HAP-1 (cell line): Measurements from ENCODE around the gene ARFGEF3.

Source experiments
- DNase-seq, 2 experiments: peaks; one replicate each; pipeline ENCODE4 v3.0.0-alpha.2; 2016 to 2020; ENCODE audit warnings: low spot score in 2 of 2
- H3K27me3 ChIP-seq: fragments of 250-450 bp; sonication (Bioruptor Pico); 2 replicates; pipeline ENCODE4 v1.5.1; 2020; ENCODE audit warnings: low read depth, mild to moderate bottlenecking, moderate library complexity
- H3K36me3 ChIP-seq: fragments of 250-450 bp; sonication (Bioruptor Pico); replicated peaks from 2 replicates; pipeline ENCODE4 v1.5.1; 2020; ENCODE audit warnings: mild to moderate bottlenecking
- H3K4me1 ChIP-seq: fragments of 250-450 bp; sonication (Bioruptor Pico); 2 replicates; pipeline ENCODE4 v1.5.1; 2020; ENCODE audit warnings: mild to moderate bottlenecking
- H3K4me3 ChIP-seq: fragments of 250-450 bp; sonication (Bioruptor Pico); 2 replicates; pipeline ENCODE4 v1.5.1; 2020; ENCODE audit warnings: mild to moderate bottlenecking, moderate library complexity
- H3K9me3 ChIP-seq: fragments of 250-450 bp; sonication (Bioruptor Pico); 2 replicates; pipeline ENCODE4 v1.5.1; 2020; ENCODE audit warnings: mild to moderate bottlenecking, moderate library complexity
- in situ Hi-C: fragments of 300-500 bp; cut with MboI; formaldehyde crosslinking; loops from 3 replicates; pipeline ENCODE4 v1.14.3; 2020; ENCODE audit warnings: low sequenced_read_pairs, inconsistent platforms, mixed read lengths

Gene ARFGEF3

GRCh38 chr6:138187156-138187555, 25.4 kb downstream of the ARFGEF3 start:
- Histone ChIP-seq H3K27me3 (no peaks in the 10 kb centered on the region), H3K36me3 (no peaks in the 10 kb centered on the region), H3K4me1 (no peaks in the 10 kb centered on the region), H3K4me3 (no peak overlapping the region), H3K9me3 (no peaks in the 10 kb centered on the region)
- in situ Hi-C loops = no loop called here
- DNase-seq = no peak

- in situ Hi-C loops = no loop called here
- no peaks in the 10 kb centered on the region for H3K9me3 ChIP-seq
- DNase-seq = no peak
- no peaks in the 10 kb centered on the region for H3K27me3 ChIP-seq
- no peaks in the 10 kb centered on the region for H3K4me1 ChIP-seq
- H3K4me3 ChIP-seq = no peak overlapping the region
- H3K36me3 ChIP-seq = no peaks in the 10 kb centered on the region
Measured at GRCh38 chr6:138188278-138188941, 26.7 kb downstream of the ARFGEF3 start.

- DNase-seq = no peak
Measured at GRCh38 chr6:138194287-138194686, 32.5 kb downstream of the ARFGEF3 start.

GRCh38 chr6:138196122-138196738, 34.5 kb downstream of the ARFGEF3 start:
- Histone ChIP-seq H3K4me3 (no peak overlapping the region), H3K9me3 (no peaks in the 10 kb centered on the region), H3K27me3 (no peaks in the 10 kb centered on the region), H3K4me1 (peaks cover 4% of the 10 kb centered on the region; the same call in 1 of the 2 replicates), H3K36me3 (no peaks in the 10 kb centered on the region)
- in situ Hi-C loops = no loop called here
- no peak for DNase-seq

More at GRCh38 chr6:138194287-138194686, 32.5 kb downstream of the ARFGEF3 start:
- Histone ChIP-seq H3K9me3 (no peaks in the 10 kb centered on the region), H3K4me1 (peaks cover 4% of the 10 kb centered on the region; the same call in 1 of the 2 replicates), H3K27me3 (no peaks in the 10 kb centered on the region), H3K4me3 (no peak overlapping the region), H3K36me3 (no peaks in the 10 kb centered on the region)
- in situ Hi-C loops = no loop called here

GRCh38 chr6:138197570-138197969, 35.8 kb downstream of the ARFGEF3 start:
- in situ Hi-C loops = no loop called here
- H3K27me3 ChIP-seq = no peaks in the 10 kb centered on the region
- H3K4me3 ChIP-seq = no peak overlapping the region
- H3K9me3 ChIP-seq = no peaks in the 10 kb centered on the region
- no peak for DNase-seq
- peaks cover 4% of the 10 kb centered on the region; the same call in 1 of the 2 replicates for H3K4me1 ChIP-seq
- H3K36me3 ChIP-seq = no peaks in the 10 kb centered on the region

- in situ Hi-C loops = no loop called here
- no peaks in the 10 kb centered on the region for H3K27me3 ChIP-seq
Measured at GRCh38 chr6:138198430-138199091, 36.8 kb downstream of the ARFGEF3 start.

GRCh38 chr6:138201836-138202235, 40.1 kb downstream of the ARFGEF3 start:
- Histone ChIP-seq H3K27me3 (no peaks in the 10 kb centered on the region), H3K4me3 (no peak overlapping the region), H3K9me3 (no peaks in the 10 kb centered on the region), H3K4me1 (peaks cover 4% of the 10 kb centered on the region; the same call in 1 of the 2 replicates), H3K36me3 (no peaks in the 10 kb centered on the region)
- in situ Hi-C loops = no loop called here
- DNase-seq = no peak

More at GRCh38 chr6:138198430-138199091, 36.8 kb downstream of the ARFGEF3 start:
- no peaks in the 10 kb centered on the region for H3K9me3 ChIP-seq
- no peak for DNase-seq
- no peaks in the 10 kb centered on the region for H3K36me3 ChIP-seq
- H3K4me3 ChIP-seq = no peak overlapping the region
- peaks cover 4% of the 10 kb centered on the region; the same call in 1 of the 2 replicates for H3K4me1 ChIP-seq

GRCh38 chr6:138203315-138203714, 41.6 kb downstream of the ARFGEF3 start:
- Histone ChIP-seq H3K4me1 (0 out of 2 replicates have a peak, but pooled peaks cover under 1% of the 10 kb centered on the region), H3K36me3 (no peaks in the 10 kb centered on the region), H3K9me3 (no peaks in the 10 kb centered on the region), H3K27me3 (no peaks in the 10 kb centered on the region), H3K4me3 (no peak overlapping the region)
- in situ Hi-C loops = no loop called here
- no peak for DNase-seq

- H3K4me3 ChIP-seq = no peak overlapping the region
- H3K36me3 ChIP-seq = no peaks in the 10 kb centered on the region
- H3K27me3 ChIP-seq = no peaks in the 10 kb centered on the region
- no peaks in the 10 kb centered on the region for H3K4me1 ChIP-seq
- in situ Hi-C loops = no loop called here
- H3K9me3 ChIP-seq = no peaks in the 10 kb centered on the region
- no peak for DNase-seq
Measured at GRCh38 chr6:138204303-138204702, 42.6 kb downstream of the ARFGEF3 start.

GRCh38 chr6:138204792-138205384, 43.1 kb downstream of the ARFGEF3 start:
- no peaks in the 10 kb centered on the region for H3K4me1 ChIP-seq
- no peak overlapping the region for H3K4me3 ChIP-seq
- no peaks in the 10 kb centered on the region for H3K36me3 ChIP-seq
- no peaks in the 10 kb centered on the region for H3K9me3 ChIP-seq
- in situ Hi-C loops = no loop called here
- no peaks in the 10 kb centered on the region for H3K27me3 ChIP-seq
- DNase-seq = no peak

- in situ Hi-C loops = no loop called here
- no peak for DNase-seq
- Histone ChIP-seq H3K36me3 (no peaks in the 10 kb centered on the region), H3K4me3 (no peak overlapping the region), H3K27me3 (no peaks in the 10 kb centered on the region), H3K9me3 (no peaks in the 10 kb centered on the region), H3K4me1 (no peaks in the 10 kb centered on the region)
Measured at GRCh38 chr6:138205437-138206094, 43.8 kb downstream of the ARFGEF3 start.

- H3K36me3 ChIP-seq = no peaks in the 10 kb centered on the region
- peaks cover 4% of the 10 kb centered on the region; the same call in 1 of the 2 replicates for H3K4me1 ChIP-seq
- in situ Hi-C loops = no loop called here
- DNase-seq = no peak
- H3K4me3 ChIP-seq = no peak overlapping the region
- H3K27me3 ChIP-seq = no peaks in the 10 kb centered on the region
- H3K9me3 ChIP-seq = no peaks in the 10 kb centered on the region
Measured at GRCh38 chr6:138206862-138207261, 45.1 kb downstream of the ARFGEF3 start.

GRCh38 chr6:138211048-138211581, 49.4 kb downstream of the ARFGEF3 start:
- H3K27me3 ChIP-seq = no peaks in the 10 kb centered on the region
- DNase-seq = no peak
- in situ Hi-C loops = no loop called here

More at GRCh38 chr6:138211048-138211581, 49.4 kb downstream of the ARFGEF3 start:
- Histone ChIP-seq H3K9me3 (no peaks in the 10 kb centered on the region; the same call in 1 of the 2 replicates), H3K4me3 (no peak overlapping the region), H3K4me1 (peaks cover 7% of the 10 kb centered on the region), H3K36me3 (no peaks in the 10 kb centered on the region)
